ENCODE data around the gene NINJ2. TPM values are rescaled to one million over a fixed set of nuclear protein-coding genes. Genes with fewer than 3 reads are reported as not detected.

The NINJ2 gene
- total and polyA plus RNA-seq, 10 of the 15 experiments (the other 5 are each of a cell fraction or from before 2014, with no cell fraction given): 8.9 to 51.6 (median 21.3) TPM

- intact Hi-C loops (cut with micrococcal nuclease; ENCODE audit: unreplicated experiment) (no loop called here), in situ Hi-C loops (cut with MboI) (no loop called here)
- POLR2A ChIA-PET: interaction anchor here (0.6 to 1.3 kb wide), 3 partner anchors 8 to 22 kb away, joined by 3 to 4 read pairs (median 3); no protein-coding TSS in a partner anchor
- peaks cover 4% of the 10 kb centered on the region for H3K4me1 ChIP-seq (ENCODE audit: control insufficient read depth, insufficient read depth, low read length)
- no peak overlapping the region for H3K27ac ChIP-seq (ENCODE audit: control insufficient read depth, insufficient read depth)
- FAIRE-seq (no peak), ATAC-seq (no peak), DNase-seq (ENCODE audit: low read depth, low spot score) (no peak)
- SMC1A ChIA-PET (ENCODE audit: uncharacterized antibody, unreplicated experiment): interaction anchor here (0.8 to 1.6 kb wide), 8 partner anchors 9 to 43 kb away, joined by 3 to 7 read pairs (median 3); no protein-coding TSS in a partner anchor
- H3K36me3 ChIP-seq (ENCODE audit: control insufficient read depth in 2 of 2, insufficient read depth in 2 of 2, low read length in 1 of 2): no peaks in the 10 kb centered on the region
- WGBS (ENCODE audit: insufficient coverage, insufficient replicate concordance, low lambda C conversion rate, missing lambda C conversion rate): 90% methylated on average over 7 of the region's 7 CpGs
- RAD21 ChIA-PET (ENCODE audit: unreplicated experiment): interaction anchor here (0.8 to 1.4 kb wide), 2 partner anchors 61 to 74 kb away, joined by 3 read pairs; no protein-coding TSS in a partner anchor
- CTCF ChIA-PET: interaction anchor here (0.8 kb wide), 2 partner anchors 9 to 12 kb away, joined by 3 read pairs; no protein-coding TSS in a partner anchor
- no peaks in the 10 kb centered on the region for H4K20me1 ChIP-seq (ENCODE audit: control insufficient read depth, insufficient read depth)
- no peak overlapping the region for H3K4me2 ChIP-seq (ENCODE audit: control insufficient read depth, insufficient read depth)
- H2AFZ ChIP-seq (ENCODE audit: control insufficient read depth, low read depth, low read length): no peak overlapping the region
- peaks cover 8% of the 10 kb centered on the region for H3K9me3 ChIP-seq (replicated peaks; ENCODE audit: control insufficient read depth, insufficient read depth, low read length)
- H3K79me2 ChIP-seq (ENCODE audit: control insufficient read depth, insufficient read depth, low read length): no peaks in the 10 kb centered on the region
- no peak overlapping the region for H3K4me3 ChIP-seq
- BruUV-seq (replicated peaks): no TSS peak
- no peaks in the 10 kb centered on the region for H3K27me3 ChIP-seq (replicated peaks in 1 of 2; ENCODE audit: control insufficient read depth in 2 of 2, insufficient read depth in 2 of 2, low read length in 1 of 2)
- TF ChIP-seq PRDM15 (CRISPR knock-in tag; IDR thresholded peaks at IDR 0.05) (no peak), BMI1 (IDR thresholded peaks at IDR 0.05; ENCODE audit: borderline replicate concordance) (peak; percentile 56; the same call in 1 of the 2 replicates)
- TF ChIP-seq, protein P1, sequence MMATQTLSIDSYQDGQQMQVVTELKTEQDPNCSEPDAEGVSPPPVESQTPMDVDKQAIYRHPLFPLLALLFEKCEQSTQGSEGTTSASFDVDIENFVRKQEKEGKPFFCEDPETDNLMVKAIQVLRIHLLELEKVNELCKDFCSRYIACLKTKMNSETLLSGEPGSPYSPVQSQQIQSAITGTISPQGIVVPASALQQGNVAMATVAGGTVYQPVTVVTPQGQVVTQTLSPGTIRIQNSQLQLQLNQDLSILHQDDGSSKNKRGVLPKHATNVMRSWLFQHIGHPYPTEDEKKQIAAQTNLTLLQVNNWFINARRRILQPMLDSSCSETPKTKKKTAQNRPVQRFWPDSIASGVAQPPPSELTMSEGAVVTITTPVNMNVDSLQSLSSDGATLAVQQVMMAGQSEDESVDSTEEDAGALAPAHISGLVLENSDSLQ (IDR thresholded peaks at IDR 0.05): peak; percentile 31; the same call in 1 of the 2 replicates
- no peak overlapping the region for H3K9ac ChIP-seq (ENCODE audit: control insufficient read depth, insufficient read depth, low read length)
Observed at GRCh38 chr12:693934-694533, 30.8 kb upstream of the NINJ2 start.

All from GM12878 (cell line).